H1 (cell line): Measurements from ENCODE around the gene PRRG2. TPM values are rescaled to one million over a fixed set of nuclear protein-coding genes. Genes with fewer than 3 reads are reported as not detected.

Experiments
- CTCF ChIA-PET: fragments of 300-600 bp; sonication (Branson Sonifier 250); formaldehyde crosslinking; loops from one replicate; lab custom pipeline; 2021; ENCODE audit not compliant: partially characterized antibody; lab: Charles Lee
- POLR2A ChIA-PET: fragments of 300-600 bp; sonication (Branson Sonifier 250); formaldehyde crosslinking; loops from one replicate; lab custom pipeline; 2021; ENCODE audit warnings: inconsistent platforms; ENCODE audit not compliant: partially characterized antibody; lab: Charles Lee
- DNase-seq, 2 experiments: peaks; one replicate each; pipeline versions ENCODE4 v3.0.0 to v3.0.0-alpha.2; 2010 to 2022; ENCODE audit warnings: low spot score in 2 of 2, low read depth in 1 of 2, mixed read lengths in 1 of 2
- FAIRE-seq: peaks from 2 replicates; lab custom pipeline; 2011; peaks lifted over from hg19 to GRCh38; lab: Jason Lieb, UNC
- H2AFZ ChIP-seq: 2 replicates; pipeline ENCODE4 v1.8.1; 2012; ENCODE audit warnings: low read length, inconsistent platforms
- H2AK5ac ChIP-seq: 2 replicates; pipeline ENCODE4 v1.6.1; 2013; ENCODE audit warnings: low read depth, low read length
- H2BK120ac ChIP-seq: replicated peaks from 2 replicates; pipeline ENCODE3; 2013; ENCODE audit warnings: low read depth, low read length, inconsistent platforms
- H2BK12ac ChIP-seq: 2 replicates; pipeline ENCODE4 v1.6.1; 2013; ENCODE audit warnings: low read depth, low read length
- H2BK15ac ChIP-seq: 2 replicates; pipeline ENCODE4 v1.6.1; 2013; ENCODE audit warnings: low read length
- H2BK20ac ChIP-seq: 2 replicates; pipeline ENCODE4 v1.6.1; 2013; ENCODE audit warnings: low read length
- H2BK5ac ChIP-seq: 2 replicates; pipeline ENCODE4 v1.6.1; 2013; ENCODE audit warnings: low read depth, low read length
- H3K14ac ChIP-seq: 2 replicates; pipeline ENCODE4 v1.6.1; 2013; ENCODE audit warnings: inconsistent platforms; ENCODE audit not compliant: insufficient read length
- H3K18ac ChIP-seq: 2 replicates; pipeline ENCODE4 v1.6.1; 2013; ENCODE audit warnings: low read length; ENCODE audit errors: extremely low read depth
- H3K23ac ChIP-seq: 2 replicates; pipeline ENCODE4 v1.6.1; 2013; ENCODE audit warnings: inconsistent platforms; ENCODE audit not compliant: insufficient read length
- H3K23me2 ChIP-seq: 2 replicates; pipeline ENCODE4 v1.6.1; 2013; ENCODE audit warnings: low read depth, low read length
- H3K27ac ChIP-seq: 2 replicates; pipeline ENCODE4 v1.6.1; 2011; ENCODE audit warnings: low read depth, low read length, inconsistent platforms
- H3K27me3 ChIP-seq, 4 experiments: replicated peaks in 1 of 4; 1 replicate in 1 of 4; 2 replicates in 3 of 4; pipeline versions ENCODE4 v1.6.1 to v1.8.1; 2011 to 2013; ENCODE audit warnings: low read length in 3 of 4, mild to moderate bottlenecking in 3 of 4, inconsistent platforms in 2 of 4, mixed read lengths in 2 of 4, moderate library complexity in 1 of 4; ENCODE audit not compliant: control insufficient read depth in 3 of 4, insufficient read depth in 3 of 4; ENCODE audit errors: extremely low read depth in 1 of 4
- H3K36me3 ChIP-seq, 4 experiments: 2 replicates each; pipeline versions ENCODE4 v1.6.1 to v1.8.1; 2011 to 2013; ENCODE audit warnings: mild to moderate bottlenecking in 4 of 4, low read length in 3 of 4, moderate library complexity in 2 of 4, control low read depth in 1 of 4, inconsistent platforms in 1 of 4; ENCODE audit not compliant: insufficient read depth in 4 of 4, control insufficient read depth in 2 of 4
- H3K4ac ChIP-seq: replicated peaks from 2 replicates; pipeline ENCODE3; 2013; ENCODE audit warnings: low read length, low read depth, mixed read lengths, inconsistent platforms; ENCODE audit not compliant: insufficient read length
- H3K4me1 ChIP-seq, 4 experiments: replicated peaks in 1 of 4; 1 replicate in 1 of 4; 2 replicates in 3 of 4; pipeline versions ENCODE4 v1.6.1 to v1.8.1; 2011 to 2013; ENCODE audit warnings: low read length in 3 of 4, inconsistent platforms in 2 of 4, mixed read lengths in 1 of 4; ENCODE audit not compliant: insufficient read depth in 4 of 4, control insufficient read depth in 3 of 4
- H3K4me2 ChIP-seq, 2 experiments: 2 replicates each; pipeline versions ENCODE4 v1.6.1 to v1.8.1; 2011 to 2013; ENCODE audit warnings: low read depth in 2 of 2, low read length in 2 of 2, control low read depth in 1 of 2, inconsistent platforms in 1 of 2, mild to moderate bottlenecking in 1 of 2; ENCODE audit not compliant: insufficient read depth in 1 of 2
- H3K4me3 ChIP-seq, 4 experiments: fragments of 200-600, 300-600 bp in 1 of 4; sonication (generic), shearing (Covaris generic), sonication (Bioruptor Twin) in 1 of 4; 2 replicates each; pipeline versions ENCODE4 v1.5.1 to v1.8.1; 2011 to 2016; ENCODE audit warnings: low read length in 4 of 4, low read depth in 3 of 4, control low read depth in 2 of 4, inconsistent platforms in 2 of 4, mild to moderate bottlenecking in 2 of 4, mixed read lengths in 1 of 4, moderate library complexity in 1 of 4; ENCODE audit not compliant: insufficient read depth in 2 of 4; ENCODE audit errors: extremely low read depth in 1 of 4
- H3K56ac ChIP-seq: replicated peaks from 2 replicates; pipeline ENCODE3; 2013; ENCODE audit warnings: low read depth, mild to moderate bottlenecking, mixed read lengths, low read length, inconsistent platforms; ENCODE audit not compliant: insufficient read length
- H3K79me1 ChIP-seq: 2 replicates; pipeline ENCODE4 v1.6.1; 2013; ENCODE audit warnings: low read depth, low read length, control low read depth
- H3K79me2 ChIP-seq, 2 experiments: 2 replicates each; pipeline versions ENCODE4 v1.6.1 to v1.8.1; 2012 to 2013; ENCODE audit warnings: low read length in 2 of 2, mild to moderate bottlenecking in 2 of 2, inconsistent platforms in 1 of 2; ENCODE audit not compliant: insufficient read depth in 2 of 2, control insufficient read depth in 1 of 2
- H3K9ac ChIP-seq, 4 experiments: replicated peaks in 1 of 4; 1 replicate in 1 of 4; 2 replicates in 3 of 4; pipeline versions ENCODE4 v1.6.1 to v1.8.1; 2011 to 2013; ENCODE audit warnings: low read depth in 3 of 4, low read length in 3 of 4, control low read depth in 2 of 4, mild to moderate bottlenecking in 2 of 4, moderate library complexity in 2 of 4, inconsistent platforms in 1 of 4; ENCODE audit errors: extremely low read depth in 1 of 4
- H3K9me3 ChIP-seq, 2 experiments: 2 replicates each; pipeline versions ENCODE4 v1.6.1 to v1.8.1; 2012 to 2013; ENCODE audit warnings: mild to moderate bottlenecking in 2 of 2, moderate library complexity in 2 of 2, control low read depth in 1 of 2, inconsistent platforms in 1 of 2, low read depth in 1 of 2, low read length in 1 of 2, mixed read lengths in 1 of 2; ENCODE audit not compliant: insufficient read depth in 2 of 2
- H4K20me1 ChIP-seq, 2 experiments: replicated peaks in 1 of 2; 2 replicates each; pipeline versions ENCODE3 to v1.8.1; 2011 to 2013; ENCODE audit warnings: inconsistent platforms in 2 of 2, low read length in 2 of 2, mild to moderate bottlenecking in 1 of 2; ENCODE audit not compliant: insufficient read depth in 2 of 2, control insufficient read depth in 1 of 2
- H4K5ac ChIP-seq: 2 replicates; pipeline ENCODE4 v1.6.1; 2013; ENCODE audit warnings: low read length, low read depth, mixed read lengths, inconsistent platforms; ENCODE audit not compliant: insufficient read length
- H4K8ac ChIP-seq: 2 replicates; pipeline ENCODE4 v1.8.0; 2013; ENCODE audit warnings: mild to moderate bottlenecking, moderate library complexity, low read length, inconsistent platforms; ENCODE audit not compliant: insufficient read depth; ENCODE audit errors: extremely low read depth
- H4K91ac ChIP-seq: replicated peaks from 2 replicates; pipeline ENCODE3; 2013; ENCODE audit warnings: low read length, mixed read lengths, inconsistent platforms; ENCODE audit not compliant: insufficient read length
- CBX8 ChIP-seq: fragments of 300-800, 300-1000 bp; sonication (generic); IDR thresholded peaks from 2 replicates; pipeline ENCODE4 v1.7.1; 2016; ENCODE audit warnings: low read depth, low read length, borderline replicate concordance
- KDM5A ChIP-seq: fragments of 200-600 bp; IDR thresholded peaks from 2 replicates; pipeline ENCODE4 v1.7.1; 2012; ENCODE audit warnings: mild to moderate bottlenecking, low read length, inconsistent platforms, mixed read lengths
- POLR2A ChIP-seq, 2 experiments: IDR thresholded peaks; 1 replicate in 1 of 2; 2 replicates in 1 of 2; pipeline ENCODE4 v1.6.1; 2011; ENCODE audit warnings: low read depth in 2 of 2, low read length in 2 of 2, mild to moderate bottlenecking in 2 of 2; ENCODE audit errors: control extremely low read depth in 1 of 2
- RBBP5 ChIP-seq: IDR thresholded peaks from 2 replicates; pipeline ENCODE4 v1.7.1; 2012; ENCODE audit warnings: low read depth, mild to moderate bottlenecking, inconsistent platforms, low read length, moderate library complexity, borderline replicate concordance
- SIN3A ChIP-seq, 2 experiments: IDR thresholded peaks in 1 of 2; conservative IDR thresholded peaks in 1 of 2; 2 replicates each; pipeline ENCODE4 v1.6.1; 2011 to 2012; ENCODE audit warnings: low read length in 2 of 2, improper control_type of control experiment in 1 of 2, low read depth in 1 of 2, mild to moderate bottlenecking in 1 of 2
- SUZ12 ChIP-seq: fragments of 200-600 bp; sonication (generic); IDR thresholded peaks from 2 replicates; pipeline ENCODE4 v1.6.1; 2012; ENCODE audit warnings: mild to moderate bottlenecking, inconsistent platforms, low read length, moderate library complexity, mixed read lengths
- TEAD4 ChIP-seq: IDR thresholded peaks from 2 replicates; pipeline ENCODE4 v1.6.1; 2012; ENCODE audit warnings: low read depth, low read length, inconsistent platforms, mixed read lengths
- WGBS, 2 experiments: shearing (Covaris generic) in 1 of 2; methylation state at CpG; one replicate each; pipeline versions ENCODE4 v1.1.6 to v1.1.7; 2013 to 2015; ENCODE audit warnings: low lambda C conversion rate in 2 of 2, mixed read lengths in 2 of 2, inconsistent platforms in 1 of 2, low coverage in 1 of 2, missing lambda C conversion rate in 1 of 2; ENCODE audit not compliant: insufficient replicate concordance in 2 of 2, insufficient coverage in 1 of 2, insufficient read length in 1 of 2; ENCODE audit errors: extremely low coverage in 1 of 2, missing lambda C conversion rate in 1 of 2; 5-methylcytosine and 5-hydroxymethylcytosine counted together
- polyA plus RNA-seq, 7 experiments: library from polyadenylated mRNA; depleted of rRNA in 3 of 7; stranded (reverse) in 5 of 7; unstranded in 2 of 7; fragments of >200 nt in 5 of 7; fragments of 200-250 nt in 2 of 7; gene quantifications; 1 replicate in 5 of 7; 2 replicates in 1 of 7; 4 replicates in 1 of 7; pipeline versions ENCODE4 v1.2.1 to v1.2.3, GENCODE V29; 2011 to 2013; ENCODE audit warnings: missing spikeins in 2 of 7, mixed read lengths in 2 of 7
- total RNA-seq: library from RNA; stranded (reverse); fragmentation: NEBNext Ultra II Directional; extraction: Animal tissue kit (Norgen Biotek cat#: 25700); gene quantifications from 2 replicates; pipeline ENCODE4 v1.2.1, GENCODE V29; 2021
- TF ChIP-seq, protein P1 (sequence below): IDR thresholded peaks from 2 replicates; pipeline ENCODE4 v1.6.1; 2012; ENCODE audit warnings: inconsistent platforms
- TF ChIP-seq, protein P2 (sequence below): IDR thresholded peaks from 2 replicates; pipeline ENCODE4 v1.6.1; 2011; ENCODE audit warnings: low read length, improper control_type of control experiment

PRRG2 gene
- total and polyA plus RNA-seq, 2 of the 8 experiments (the other 6 are each of a cell fraction or from before 2014, with no cell fraction given), result 4.1 to 5.6 TPM

DNA sequence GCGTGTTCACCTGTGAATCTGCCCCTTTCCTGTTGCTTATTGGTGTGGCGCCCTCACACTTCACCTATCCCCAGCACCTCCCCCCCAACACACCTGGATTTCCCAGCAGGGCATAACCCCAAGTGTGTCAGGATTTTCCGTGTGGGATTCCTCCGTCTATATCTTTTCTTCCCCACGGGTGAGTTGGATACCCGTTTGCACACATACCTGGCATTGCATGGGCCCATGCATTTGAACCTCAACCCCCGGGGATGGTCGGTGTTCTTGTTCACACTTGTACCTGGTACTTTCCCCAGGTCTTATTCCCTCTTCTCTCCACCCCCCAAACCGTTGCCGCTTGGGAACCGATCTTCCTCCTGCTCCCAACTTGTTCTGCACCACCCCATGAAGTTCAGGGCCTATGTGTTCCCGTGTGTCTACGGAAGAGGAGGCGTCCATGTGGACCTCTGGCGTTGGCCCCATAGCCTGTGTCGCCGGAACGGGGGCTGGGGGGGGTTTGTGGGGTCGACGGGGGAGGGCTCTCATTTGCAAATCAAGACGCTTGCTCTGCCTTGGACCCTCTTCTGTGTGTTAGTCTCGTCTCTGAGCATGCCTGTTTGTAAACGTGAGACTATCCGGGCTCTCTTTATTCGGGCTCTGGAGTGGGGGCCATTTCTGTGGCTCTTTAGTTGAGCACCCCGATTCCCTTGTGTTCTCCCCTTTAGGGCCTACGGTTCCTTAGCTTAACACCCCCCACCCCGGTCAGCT, 11.5 kb downstream of the PRRG2 start:
- H3K4me1 ChIP-seq, result peaks cover 3 to 9% (median 4%) of the 10 kb centered on the region in 4 experiments; a peak in 6 of 7 replicates
- peaks cover 0 to 6% of the 10 kb centered on the region in 2 experiments for H4K20me1 ChIP-seq
- DNase-seq (no peak), FAIRE-seq (no peak)
- H3K23ac ChIP-seq, result no peak overlapping the region
- H3K36me3 ChIP-seq, result peaks cover 12 to 38% (median 24%) of the 10 kb centered on the region in 4 experiments; a peak in 7 of 8 replicates
- no peak overlapping the region; the same call in 1 of the 2 replicates for H4K8ac ChIP-seq
- H3K9me3 ChIP-seq, result no peaks in the 10 kb centered on the region
- no peak overlapping the region for H2BK12ac ChIP-seq
- peaks cover 8% of the 10 kb centered on the region for H3K79me1 ChIP-seq
- CTCF ChIA-PET, result interaction anchor here (1.0 kb wide), 1 partner anchor 11 kb away, joined by 3 read pairs; the partner anchor contains the start of gene PRRG2
- peak overlapping the region; percentile 32 for H4K91ac ChIP-seq
- peaks cover 4 to 31% of the 10 kb centered on the region in 2 experiments; a peak in 3 of 4 replicates for H3K79me2 ChIP-seq
- 1% methylated on average over 25 of the region's 28 CpGs; no CpG with 5 or more reads in 1 of the 2 experiments for WGBS, 2 experiments
- H3K4ac ChIP-seq, result peak overlapping the region; percentile 51
- H3K9ac ChIP-seq, result peak overlapping the region; percentile 53 to 83 (median 74)
- peak overlapping the region; percentile 82 for H4K5ac ChIP-seq
- no peak overlapping the region for H2BK20ac ChIP-seq
- no peak overlapping the region for H2AK5ac ChIP-seq
- POLR2A ChIA-PET, result interaction anchor here (0.6 to 37.8 kb wide), 16 partner anchors 12 to 106 kb away, joined by 3 to 840 read pairs (median 4); partner anchors contain the start of genes NOSIP, PRMT1, PRRG2 and RPS11
- H3K14ac ChIP-seq, result no peak overlapping the region
- no peak overlapping the region for H2BK120ac ChIP-seq
- H2AFZ ChIP-seq, result no peak overlapping the region
- H3K23me2 ChIP-seq, result peaks cover 20% of the 10 kb centered on the region
- no peaks in the 10 kb centered on the region for H3K27me3 ChIP-seq
- H2BK5ac ChIP-seq, result peak overlapping the region; percentile 92
- H3K27ac ChIP-seq, result peak overlapping the region; percentile 56; the same call in 1 of the 2 replicates
- H3K56ac ChIP-seq, result peak overlapping the region; percentile 49
- H2BK15ac ChIP-seq, result peak overlapping the region; percentile 83; the same call in 1 of the 2 replicates
- peak overlapping the region; percentile 72 for H3K18ac ChIP-seq
- peak overlapping the region; percentile 87 to 95 for H3K4me2 ChIP-seq
- H3K4me3 ChIP-seq, result peak overlapping the region; percentile 95 to 100 (median 96)
- TF ChIP-seq KDM5A, result 0 out of 2 replicates have a peak, but pooled peaks have one; percentile 13
- TF ChIP-seq POLR2A (IDR thresholded peaks at IDR 0.05; ENCODE audit: control extremely low read depth in 1 of 2, low read depth in 2 of 2, low read length in 2 of 2), result peak in 1 of 2 experiments; percentile 62; a peak in 2 of 3 replicates
- TF ChIP-seq RBBP5, result 0 out of 2 replicates have a peak, but pooled peaks have one; percentile 7
- no peak for TF ChIP-seq SIN3A (conservative IDR thresholded peaks at IDR 0.05 in 1 of 2, IDR thresholded peaks at IDR 0.05 in 1 of 2; ENCODE audit: low read depth in 1 of 2, low read length in 2 of 2)
- TF ChIP-seq, protein P1, sequence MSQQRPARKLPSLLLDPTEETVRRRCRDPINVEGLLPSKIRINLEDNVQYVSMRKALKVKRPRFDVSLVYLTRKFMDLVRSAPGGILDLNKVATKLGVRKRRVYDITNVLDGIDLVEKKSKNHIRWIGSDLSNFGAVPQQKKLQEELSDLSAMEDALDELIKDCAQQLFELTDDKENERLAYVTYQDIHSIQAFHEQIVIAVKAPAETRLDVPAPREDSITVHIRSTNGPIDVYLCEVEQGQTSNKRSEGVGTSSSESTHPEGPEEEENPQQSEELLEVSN, result no peak
- TF ChIP-seq CBX8, result no peak
- TF ChIP-seq SUZ12, result peak; percentile 8; the same call in 1 of the 2 replicates
- TF ChIP-seq, protein P2, sequence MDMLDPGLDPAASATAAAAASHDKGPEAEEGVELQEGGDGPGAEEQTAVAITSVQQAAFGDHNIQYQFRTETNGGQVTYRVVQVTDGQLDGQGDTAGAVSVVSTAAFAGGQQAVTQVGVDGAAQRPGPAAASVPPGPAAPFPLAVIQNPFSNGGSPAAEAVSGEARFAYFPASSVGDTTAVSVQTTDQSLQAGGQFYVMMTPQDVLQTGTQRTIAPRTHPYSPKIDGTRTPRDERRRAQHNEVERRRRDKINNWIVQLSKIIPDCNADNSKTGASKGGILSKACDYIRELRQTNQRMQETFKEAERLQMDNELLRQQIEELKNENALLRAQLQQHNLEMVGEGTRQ, result no peak
- no peak for TF ChIP-seq TEAD4
